ENCODE data around the gene JOSD1. TPM values are rescaled to one million over a fixed set of nuclear protein-coding genes. Genes with fewer than 3 reads are reported as not detected.
A peak's percentile ranks its signal among the peaks of the same experiment; 100 is the strongest.

The JOSD1 gene
- total and polyA plus RNA-seq, 10 of the 15 experiments (the other 5 are each of a cell fraction or from before 2014, with no cell fraction given) = 6.2 to 54.6 (median 40.5) TPM

- peak; percentile 73; the same call in 1 of the 2 replicates for TF ChIP-seq POLR2AphosphoS5 (IDR thresholded peaks at IDR 0.05; ENCODE audit: low read length)
- peak; percentile 80 for TF ChIP-seq RELA (IDR thresholded peaks at IDR 0.05; ENCODE audit: borderline replicate concordance, partially characterized antibody)
- TF ChIP-seq NFYB (IDR thresholded peaks at IDR 0.05; ENCODE audit: insufficient read depth, low read depth, low read length) = no peak
- no peak for TF ChIP-seq YBX1 (IDR thresholded peaks at IDR 0.05)
- TF ChIP-seq YY1 (IDR thresholded peaks at IDR 0.05; ENCODE audit: low read depth, low read length) = peak; percentile 31
- TF ChIP-seq, protein P1, sequence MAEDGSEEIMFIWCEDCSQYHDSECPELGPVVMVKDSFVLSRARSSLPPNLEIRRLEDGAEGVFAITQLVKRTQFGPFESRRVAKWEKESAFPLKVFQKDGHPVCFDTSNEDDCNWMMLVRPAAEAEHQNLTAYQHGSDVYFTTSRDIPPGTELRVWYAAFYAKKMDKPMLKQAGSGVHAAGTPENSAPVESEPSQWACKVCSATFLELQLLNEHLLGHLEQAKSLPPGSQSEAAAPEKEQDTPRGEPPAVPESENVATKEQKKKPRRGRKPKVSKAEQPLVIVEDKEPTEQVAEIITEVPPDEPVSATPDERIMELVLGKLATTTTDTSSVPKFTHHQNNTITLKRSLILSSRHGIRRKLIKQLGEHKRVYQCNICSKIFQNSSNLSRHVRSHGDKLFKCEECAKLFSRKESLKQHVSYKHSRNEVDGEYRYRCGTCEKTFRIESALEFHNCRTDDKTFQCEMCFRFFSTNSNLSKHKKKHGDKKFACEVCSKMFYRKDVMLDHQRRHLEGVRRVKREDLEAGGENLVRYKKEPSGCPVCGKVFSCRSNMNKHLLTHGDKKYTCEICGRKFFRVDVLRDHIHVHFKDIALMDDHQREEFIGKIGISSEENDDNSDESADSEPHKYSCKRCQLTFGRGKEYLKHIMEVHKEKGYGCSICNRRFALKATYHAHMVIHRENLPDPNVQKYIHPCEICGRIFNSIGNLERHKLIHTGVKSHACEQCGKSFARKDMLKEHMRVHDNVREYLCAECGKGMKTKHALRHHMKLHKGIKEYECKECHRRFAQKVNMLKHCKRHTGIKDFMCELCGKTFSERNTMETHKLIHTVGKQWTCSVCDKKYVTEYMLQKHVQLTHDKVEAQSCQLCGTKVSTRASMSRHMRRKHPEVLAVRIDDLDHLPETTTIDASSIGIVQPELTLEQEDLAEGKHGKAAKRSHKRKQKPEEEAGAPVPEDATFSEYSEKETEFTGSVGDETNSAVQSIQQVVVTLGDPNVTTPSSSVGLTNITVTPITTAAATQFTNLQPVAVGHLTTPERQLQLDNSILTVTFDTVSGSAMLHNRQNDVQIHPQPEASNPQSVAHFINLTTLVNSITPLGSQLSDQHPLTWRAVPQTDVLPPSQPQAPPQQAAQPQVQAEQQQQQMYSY (CRISPR knock-in tag; IDR thresholded peaks at IDR 0.05) = peak; percentile 62; the same call in 1 of the 2 replicates
- peak; percentile 94 for TF ChIP-seq HSF1 (IDR thresholded peaks at IDR 0.05; ENCODE audit: low read depth, low read length)
- no peak for TF ChIP-seq SIN3A (IDR thresholded peaks at IDR 0.05; ENCODE audit: low read depth, low read length)
- no peak for TF ChIP-seq CHD1 (IDR thresholded peaks at IDR 0.05; ENCODE audit: low read depth, low read length)
- peak; percentile 95 for TF ChIP-seq JUND (IDR thresholded peaks at IDR 0.05; ENCODE audit: low read depth, low read length)
- no peak; the same call in 1 of the 2 replicates for TF ChIP-seq SREBF1 (IDR thresholded peaks at IDR 0.05; ENCODE audit: low read length)
- TF ChIP-seq ZNF592 (IDR thresholded peaks at IDR 0.05) = peak; percentile 94
- no peak for TF ChIP-seq SPI1 (IDR thresholded peaks at IDR 0.05; ENCODE audit: borderline replicate concordance, insufficient read depth, low read depth, low read length)
- peak; percentile 93 to 99 for TF ChIP-seq BHLHE40 (IDR thresholded peaks at IDR 0.05; ENCODE audit: borderline replicate concordance in 1 of 2, low read depth in 2 of 2, low read length in 1 of 2)
- TF ChIP-seq ZNF207 (IDR thresholded peaks at IDR 0.05; ENCODE audit: borderline replicate concordance) = peak; percentile 77; the same call in 1 of the 2 replicates
- TF ChIP-seq TAF1 (IDR thresholded peaks at IDR 0.05; ENCODE audit: borderline replicate concordance, low read depth, low read length) = peak; percentile 45; the same call in 1 of the 2 replicates
- peak; percentile 99 for TF ChIP-seq CREB1 (IDR thresholded peaks at IDR 0.05; ENCODE audit: low read depth)
These were observed at the start of gene JOSD1 (continued) for GRCh38 chr22:38700789-38701628.
